ENCODE data around the gene AQP11.
"Not testable (repeated sequence)": the region's sequence is repeated elsewhere in the genome, so short reads cannot be mapped to it uniquely, and the experiment has no call there.

Gene AQP11, protein sequence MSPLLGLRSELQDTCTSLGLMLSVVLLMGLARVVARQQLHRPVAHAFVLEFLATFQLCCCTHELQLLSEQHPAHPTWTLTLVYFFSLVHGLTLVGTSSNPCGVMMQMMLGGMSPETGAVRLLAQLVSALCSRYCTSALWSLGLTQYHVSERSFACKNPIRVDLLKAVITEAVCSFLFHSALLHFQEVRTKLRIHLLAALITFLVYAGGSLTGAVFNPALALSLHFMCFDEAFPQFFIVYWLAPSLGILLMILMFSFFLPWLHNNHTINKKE

DNA sequence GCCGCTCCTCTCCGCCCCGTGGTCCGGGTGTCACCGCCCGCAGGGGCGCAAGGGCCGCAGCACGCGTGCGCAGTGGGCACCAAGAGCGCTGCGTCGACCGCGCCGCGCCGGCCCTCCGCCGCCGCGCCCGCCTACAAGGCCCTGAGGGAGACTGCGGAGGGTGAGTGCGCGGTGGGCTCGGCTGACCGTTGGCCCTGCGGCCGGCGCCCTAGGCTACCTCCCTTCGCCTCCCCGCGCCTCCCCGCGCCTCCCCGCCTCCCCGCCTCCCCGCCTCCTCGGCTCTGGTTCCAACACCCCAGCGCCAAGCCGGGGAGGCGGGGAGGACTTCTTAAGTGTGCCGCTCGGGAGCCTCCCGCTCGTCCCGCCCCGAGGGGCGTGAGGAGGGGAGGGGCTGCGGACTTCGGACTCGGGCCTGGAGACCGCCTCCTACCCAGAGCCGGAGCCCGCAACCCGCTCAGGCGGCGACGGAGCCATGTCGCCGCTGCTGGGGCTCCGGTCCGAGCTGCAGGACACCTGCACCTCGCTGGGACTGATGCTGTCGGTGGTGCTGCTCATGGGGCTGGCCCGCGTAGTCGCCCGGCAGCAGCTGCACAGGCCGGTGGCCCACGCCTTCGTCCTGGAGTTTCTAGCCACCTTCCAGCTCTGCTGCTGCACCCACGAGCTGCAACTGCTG lies at the start of gene AQP11:
Gene AQP11 (plus strand): TSS at position 433 of the 673 bp plus-strand sequence. CDS start 40 bp downstream, at position 473.
- peak; percentile 56 for DNase-seq

DNA sequence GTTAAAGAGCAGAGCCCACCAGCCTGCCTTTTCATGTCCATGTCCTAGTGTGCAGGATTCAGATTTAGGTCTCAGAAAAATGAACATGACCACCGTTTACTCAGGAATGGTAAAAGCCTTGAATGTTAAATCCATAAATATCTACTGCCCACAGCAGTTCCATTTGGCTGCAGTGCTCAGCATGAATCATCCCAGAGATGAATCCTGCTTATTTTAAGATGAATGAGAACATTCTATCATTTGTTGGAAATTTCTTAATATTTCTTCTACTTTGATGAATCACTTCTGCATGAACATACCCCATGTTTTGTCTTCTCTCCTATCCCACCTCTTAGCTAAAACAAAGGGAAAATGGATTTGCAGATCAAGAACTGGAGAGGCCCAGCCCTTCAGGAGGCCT lies 47.5 kb upstream of the AQP11 start:
- DNase-seq = no peak

GRCh38 chr11:77547047-77547836 lies 42.5 kb upstream of the AQP11 start:
- DNase-seq = no peak

- DNase-seq = no peak
Observed at GRCh38 chr11:77547863-77548551, 41.7 kb upstream of the AQP11 start.

DNA sequence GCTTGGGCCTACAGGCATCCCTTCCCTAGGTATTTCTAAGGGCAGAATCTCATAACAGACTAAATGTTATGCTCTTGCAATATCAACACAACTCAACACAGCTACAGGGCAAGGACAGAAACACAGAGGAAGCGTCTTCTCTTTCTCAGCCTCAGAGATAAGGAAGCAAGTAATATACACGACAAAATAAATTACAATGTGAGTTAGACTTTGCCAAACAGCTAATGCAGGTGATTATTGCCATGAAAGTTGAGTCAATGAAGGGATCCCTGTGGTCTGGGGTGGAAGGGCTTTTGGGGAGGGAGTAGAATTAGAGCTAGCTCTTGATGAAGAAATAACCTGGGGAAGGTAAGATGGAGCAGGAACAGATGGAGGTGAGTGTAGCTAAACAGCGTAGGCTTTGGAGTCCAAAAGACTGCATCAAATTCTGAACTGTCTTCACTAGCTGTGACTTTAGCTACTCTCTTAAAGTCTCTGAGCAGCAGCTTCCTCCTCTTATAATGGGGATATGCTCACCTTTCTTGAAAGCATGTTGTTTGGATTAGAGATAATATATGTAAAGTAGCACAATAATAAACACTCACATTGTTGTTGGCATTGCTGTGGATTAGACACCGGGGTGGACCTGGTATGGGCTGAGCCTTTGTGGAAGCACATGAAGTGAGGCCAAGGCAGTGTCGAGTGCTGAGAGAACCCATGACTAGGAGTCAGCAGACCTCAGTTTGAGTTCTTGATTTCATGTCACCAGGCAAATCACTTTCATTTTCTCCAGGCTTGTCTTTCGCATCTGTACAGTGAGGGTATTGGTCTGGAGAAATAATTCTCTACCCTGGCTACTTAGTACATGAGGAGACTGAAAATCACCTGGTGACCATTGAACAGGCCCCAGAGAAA lies 41.0 kb upstream of the AQP11 start:
- no peak for DNase-seq

DNA sequence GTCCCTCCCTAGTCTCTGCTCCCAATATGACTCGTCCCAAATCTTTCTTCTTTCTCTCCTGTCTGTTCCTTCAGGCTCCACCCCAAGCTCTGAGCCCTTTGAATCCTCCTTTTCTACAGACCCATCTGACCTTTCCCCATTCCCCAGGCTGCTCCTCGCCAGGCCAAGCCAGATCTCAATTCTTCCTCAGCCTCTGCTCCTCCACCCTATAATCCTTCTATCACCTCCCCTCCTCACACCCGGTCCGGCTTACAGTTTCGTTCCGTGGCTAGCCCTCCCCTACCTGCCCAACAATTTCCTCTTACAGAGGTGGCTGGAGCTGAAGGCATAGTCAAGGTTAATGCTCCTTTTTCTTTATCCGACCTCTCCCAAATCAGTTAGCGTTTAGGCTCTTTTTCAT lies 38.3 kb upstream of the AQP11 start:
- DNase-seq = not testable (repeated sequence)

- no peak for DNase-seq
Observed at GRCh38 chr11:77557553-77557952, 32.2 kb upstream of the AQP11 start.

GRCh38 chr11:77558380-77558779 lies 31.4 kb upstream of the AQP11 start:
- no peak for DNase-seq

DNA sequence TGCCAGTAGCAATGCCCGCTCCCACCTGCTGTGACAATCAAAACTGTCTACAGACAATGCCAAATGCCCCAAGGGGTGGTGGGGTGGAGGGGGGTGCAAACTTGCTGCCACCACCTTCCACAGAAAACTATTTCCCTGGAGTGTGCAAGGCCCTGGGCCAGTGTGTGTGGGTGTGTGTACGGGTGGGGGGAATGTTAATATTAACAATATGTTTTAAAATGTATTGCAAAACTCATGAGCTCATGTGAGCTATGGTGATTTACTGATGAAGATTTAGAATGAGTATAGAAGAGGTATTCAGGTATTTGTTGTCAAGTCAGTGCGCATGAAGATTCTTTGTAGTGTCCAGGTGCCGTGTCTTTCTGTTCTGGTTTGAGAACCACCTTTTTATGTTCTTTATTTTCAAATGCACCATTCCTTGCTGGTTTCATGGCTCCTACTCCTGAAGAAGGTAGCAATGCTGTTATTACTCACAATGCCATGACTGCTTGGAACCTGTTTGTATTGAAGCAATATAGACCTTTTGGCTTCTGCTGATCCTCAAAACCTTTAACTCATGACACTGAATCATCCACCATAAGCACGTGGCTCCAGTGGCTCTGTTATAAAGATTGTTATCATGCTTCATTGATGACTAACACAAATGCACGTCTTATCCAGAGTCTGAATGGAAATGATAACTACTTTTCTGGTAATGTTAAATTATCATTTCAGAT lies 29.9 kb upstream of the AQP11 start:
- DNase-seq = no peak

DNA sequence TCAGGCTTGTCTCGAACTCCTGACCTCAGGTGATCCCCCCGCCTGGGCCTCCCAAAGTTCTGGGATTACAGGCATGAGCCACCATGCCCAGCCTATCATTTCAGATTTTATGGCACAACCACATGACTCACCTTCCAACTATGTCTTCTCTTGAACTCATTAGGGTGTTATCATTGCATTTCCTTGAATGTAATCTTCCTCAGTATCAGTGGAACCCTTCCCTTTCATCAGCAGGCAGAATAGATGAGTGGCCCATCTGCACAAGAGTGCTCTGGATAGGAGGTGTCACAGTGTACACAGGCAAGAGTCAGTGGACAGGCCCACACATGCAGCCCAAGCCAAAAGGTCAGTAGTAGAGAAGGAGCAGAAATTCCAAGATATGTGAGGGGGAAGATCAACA lies 29.1 kb upstream of the AQP11 start:
- no peak for DNase-seq

GRCh38 chr11:77561257-77561656 lies 28.5 kb upstream of the AQP11 start:
- no peak for DNase-seq

DNA sequence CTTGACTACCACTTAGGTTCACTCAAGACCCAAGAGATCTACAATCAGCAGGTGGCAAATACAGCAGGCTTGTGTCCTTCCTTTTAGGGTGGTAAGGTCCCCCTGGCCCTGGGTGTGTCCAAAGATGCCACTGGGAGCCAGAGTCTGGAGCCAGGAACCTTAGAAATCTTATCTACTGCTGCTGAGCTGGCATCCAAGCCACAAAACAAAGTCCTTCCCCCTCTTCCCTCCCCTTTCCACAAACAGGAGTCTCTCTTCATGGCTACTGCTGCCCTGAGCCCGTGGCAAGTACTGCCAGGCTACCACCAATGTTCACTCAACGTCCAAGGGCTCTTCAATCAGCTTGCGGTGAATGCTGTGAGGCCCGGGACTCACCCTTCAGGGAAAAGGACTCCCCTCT lies 21.4 kb upstream of the AQP11 start:
- DNase-seq = no peak

DNA sequence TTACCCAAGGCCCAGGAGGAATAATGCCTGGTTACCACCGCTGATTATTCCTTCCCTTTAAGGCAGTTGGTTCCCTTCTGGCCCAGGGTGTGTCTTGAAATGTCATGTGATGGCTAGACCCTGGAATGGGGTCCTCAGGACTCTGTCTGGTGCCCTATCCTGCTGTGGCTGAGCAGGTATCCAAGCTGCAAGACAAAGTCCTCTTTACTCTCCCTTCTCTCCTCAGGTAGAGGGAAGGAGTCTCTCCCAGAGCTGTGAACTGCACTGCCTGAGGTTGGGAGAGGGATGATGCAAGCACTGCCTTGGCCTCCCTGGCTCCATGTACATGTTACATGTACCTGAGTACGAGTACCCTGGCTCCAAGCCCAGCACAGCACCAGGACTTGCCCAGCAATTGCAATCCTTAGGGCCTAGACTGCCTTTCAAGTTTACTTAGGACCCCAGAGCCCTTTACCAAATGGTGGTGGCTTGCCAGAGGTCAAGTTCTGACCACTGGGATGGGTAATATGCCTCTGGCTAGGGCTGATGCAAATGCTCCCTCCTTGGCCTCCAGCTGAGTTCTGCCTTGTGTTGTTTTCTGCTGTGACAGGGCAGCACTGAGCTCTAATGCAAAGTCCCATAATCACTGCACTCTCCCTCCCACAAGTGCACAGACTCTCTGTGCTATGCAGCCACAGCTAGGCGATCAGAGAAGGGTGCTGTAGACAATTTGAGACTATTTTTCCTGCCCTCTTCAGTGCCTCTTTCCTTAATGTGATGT lies 20.7 kb upstream of the AQP11 start:
- DNase-seq = no peak

DNA sequence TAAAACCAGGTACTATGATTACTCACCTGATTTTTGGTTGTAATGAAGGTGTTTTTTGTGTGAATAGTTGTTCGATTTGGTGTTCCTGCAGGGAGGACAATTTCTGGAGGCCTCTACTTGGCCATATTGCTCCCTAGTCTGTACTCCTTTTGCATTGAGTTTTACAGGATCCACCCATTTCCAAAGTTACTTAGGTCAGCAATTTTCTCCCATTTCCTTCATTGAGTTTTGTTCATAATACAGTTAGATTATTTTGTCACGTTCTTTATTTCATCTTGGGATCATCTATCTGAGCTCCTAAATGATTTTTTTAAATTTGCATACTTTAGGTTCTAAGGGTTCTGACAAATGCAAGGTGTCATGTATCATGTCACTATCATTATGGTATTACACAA lies 20.1 kb upstream of the AQP11 start:
- DNase-seq = no peak

GRCh38 chr11:77570896-77571295 lies 18.9 kb upstream of the AQP11 start:
- DNase-seq = not testable (repeated sequence)

GRCh38 chr11:77575428-77575827 lies 14.3 kb upstream of the AQP11 start:
- not testable (repeated sequence) for DNase-seq

- no peak for DNase-seq
Observed at GRCh38 chr11:77580712-77581337, 8.9 kb upstream of the AQP11 start.

DNA sequence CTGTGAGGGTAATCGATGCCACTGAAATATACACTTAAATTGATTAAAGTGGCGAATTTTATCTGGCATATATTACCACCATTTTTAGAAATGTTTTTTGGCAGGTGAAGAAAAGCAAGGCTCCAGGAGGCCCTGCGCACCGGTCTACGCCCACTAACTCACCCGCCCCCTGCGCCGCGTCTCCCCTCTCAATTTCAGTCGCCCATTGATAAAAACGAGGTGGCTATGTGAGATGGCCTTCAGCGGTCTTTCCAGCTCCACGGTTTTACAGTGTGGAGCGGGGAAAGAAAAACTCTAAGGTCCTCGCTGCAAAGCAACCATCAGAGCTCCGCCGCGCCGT lies 602 bp upstream of the AQP11 start:
- no peak for DNase-seq

- no peak for DNase-seq
Observed at GRCh38 chr11:77590194-77590782, 535 bp downstream of the AQP11 start.

- DNase-seq = no peak
Observed at GRCh38 chr11:77592727-77593126, 3.0 kb downstream of the AQP11 start.

Data from stimulated activated naive CD4-positive, alpha-beta T cell treated with Interleukin-2 at 50 U/mL for 16 hours (primary cell).